ENCODE results near the gene ARHGAP32. TPM values are rescaled to one million over a fixed set of nuclear protein-coding genes. Genes with fewer than 3 reads are reported as not detected.

The ARHGAP32 gene
- total RNA-seq, 4 donors from 2014 or later: 10.9 to 28.0 (median 19.2) TPM

GRCh38 chr11:128957202-128957482 lies 235.0 kb downstream of the ARHGAP32 start:
- no peaks in the 10 kb centered on the region for H3K4me1 ChIP-seq
- no peaks in the 10 kb centered on the region for H3K27me3 ChIP-seq
- no peaks in the 10 kb centered on the region for H3K9me3 ChIP-seq
- H3K36me3 ChIP-seq: no peaks in the 10 kb centered on the region
- 82 to 88% methylated on average over 8 of the region's 8 CpGs for WGBS, 2 donors
- no peak overlapping the region for H3K4me3 ChIP-seq
- DNase-seq (ENCODE audit: low spot score in 2 of 2): no peak
- no peak overlapping the region for H3K27ac ChIP-seq
- no peak for TF ChIP-seq EP300 (IDR thresholded peaks at IDR 0.05)
- TF ChIP-seq CTCF (IDR thresholded peaks at IDR 0.05): no peak
- no peak for TF ChIP-seq POLR2A (IDR thresholded peaks at IDR 0.05)

GRCh38 chr11:128956401-128957201 lies 235.5 kb downstream of the ARHGAP32 start:
- DNase-seq (ENCODE audit: low spot score in 2 of 2): peak in 1 of 2 donors; percentile 52
- H3K27me3 ChIP-seq: no peaks in the 10 kb centered on the region
- H3K36me3 ChIP-seq: no peaks in the 10 kb centered on the region
- TF ChIP-seq EP300 (IDR thresholded peaks at IDR 0.05): no peak
- no peak for TF ChIP-seq POLR2A (IDR thresholded peaks at IDR 0.05)
- TF ChIP-seq CTCF (IDR thresholded peaks at IDR 0.05): peak; percentile 47 to 84 (median 66)
- no peak overlapping the region for H3K4me3 ChIP-seq
- H3K4me1 ChIP-seq: no peaks in the 10 kb centered on the region
- H3K27ac ChIP-seq: no peak overlapping the region
- WGBS, 2 donors: 48 to 49% methylated on average over 8 of the region's 8 CpGs
- H3K9me3 ChIP-seq: no peaks in the 10 kb centered on the region

- Histone ChIP-seq H3K27ac (no peak overlapping the region), H3K36me3 (no peaks in the 10 kb centered on the region)
- 59 to 68% methylated on average over 3 of the region's 3 CpGs for WGBS, 2 donors
These were observed 236.5 kb downstream of the ARHGAP32 start for GRCh38 chr11:128955636-128956035.

GRCh38 chr11:128953151-128953550 lies 239.0 kb downstream of the ARHGAP32 start:
- no peaks in the 10 kb centered on the region for H3K27me3 ChIP-seq
- no peak for DNase-seq (ENCODE audit: low spot score in 2 of 2)
- no peaks in the 10 kb centered on the region for H3K36me3 ChIP-seq
- TF ChIP-seq CTCF (IDR thresholded peaks at IDR 0.05): no peak
- no peak for TF ChIP-seq POLR2A (IDR thresholded peaks at IDR 0.05)
- TF ChIP-seq EP300 (IDR thresholded peaks at IDR 0.05): no peak
- no peak overlapping the region for H3K27ac ChIP-seq
- WGBS, 2 donors: 94% methylated on average over 16 of the region's 16 CpGs
- no peaks in the 10 kb centered on the region for H3K9me3 ChIP-seq
- no peaks in the 10 kb centered on the region for H3K4me1 ChIP-seq
- no peak overlapping the region for H3K4me3 ChIP-seq

More at GRCh38 chr11:128955636-128956035, 236.5 kb downstream of the ARHGAP32 start:
- no peaks in the 10 kb centered on the region for H3K9me3 ChIP-seq
- DNase-seq (ENCODE audit: low spot score in 2 of 2): no peak
- TF ChIP-seq POLR2A (IDR thresholded peaks at IDR 0.05) (no peak), EP300 (IDR thresholded peaks at IDR 0.05) (no peak), CTCF (IDR thresholded peaks at IDR 0.05) (no peak)
- no peaks in the 10 kb centered on the region for H3K4me1 ChIP-seq
- no peak overlapping the region for H3K4me3 ChIP-seq
- H3K27me3 ChIP-seq: no peaks in the 10 kb centered on the region

GRCh38 chr11:128949791-128950454 lies 242.2 kb downstream of the ARHGAP32 start:
- Histone ChIP-seq H3K9me3 (no peaks in the 10 kb centered on the region), H3K27me3 (no peaks in the 10 kb centered on the region), H3K4me1 (no peaks in the 10 kb centered on the region), H3K4me3 (no peak overlapping the region), H3K27ac (no peak overlapping the region), H3K36me3 (no peaks in the 10 kb centered on the region)
- TF ChIP-seq CTCF (IDR thresholded peaks at IDR 0.05): no peak
- TF ChIP-seq EP300 (IDR thresholded peaks at IDR 0.05): no peak
- TF ChIP-seq POLR2A (IDR thresholded peaks at IDR 0.05): no peak
- WGBS, 2 donors: 72 to 74% methylated on average over 13 of the region's 13 CpGs
- DNase-seq (ENCODE audit: low spot score in 2 of 2): no peak
